ENCODE measurements around the gene ACOT8.
A peak's percentile ranks its signal among the peaks of the same experiment; 100 is the strongest.
"Not testable (repeated sequence)": the region's sequence is repeated elsewhere in the genome, so short reads cannot be mapped to it uniquely, and the experiment has no call there.

ACOT8 gene

DNA sequence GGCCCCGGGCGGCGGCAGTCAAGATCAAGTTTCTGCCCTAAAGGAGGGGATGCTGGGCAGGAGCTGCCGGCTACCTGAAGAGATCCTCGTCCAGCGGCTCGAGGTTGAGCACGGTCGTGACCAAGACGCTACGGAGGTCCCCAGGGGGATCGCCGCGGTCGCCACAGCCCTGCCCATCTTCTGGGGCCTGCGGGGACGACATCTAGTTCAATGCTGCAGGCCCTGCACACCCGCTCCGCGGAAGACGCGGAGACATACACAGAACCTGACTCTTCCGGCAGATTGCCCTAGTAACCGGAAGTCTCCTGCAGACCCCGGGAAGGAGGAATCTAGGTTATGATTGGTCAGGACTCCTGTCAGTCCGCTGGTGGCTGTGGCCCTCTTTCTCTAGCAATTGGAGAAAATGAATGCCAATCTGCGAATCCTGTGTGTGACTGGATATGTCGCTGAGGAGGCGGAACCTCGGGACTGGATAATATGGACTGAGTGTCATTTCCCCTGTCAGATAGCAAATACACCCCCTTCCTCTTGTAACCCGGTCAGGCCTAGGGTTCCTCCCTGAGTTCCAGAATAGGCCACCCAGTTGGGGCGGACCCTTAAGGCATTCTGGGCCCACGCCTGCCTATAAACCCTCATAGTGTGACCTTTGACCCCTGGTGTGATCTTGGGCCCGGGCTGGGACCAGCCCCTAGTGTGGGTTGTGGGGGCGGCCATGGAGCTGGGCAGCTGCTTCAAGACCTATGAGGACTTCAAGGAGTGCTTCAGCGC, at the start of gene ACOT8, which contains the start of gene ZSWIM3:
TSS of gene ACOT8 (minus strand) at position 279 of the 768 bp plus-strand sequence. CDS start at position 202, 77 bp downstream.
TSS of gene ZSWIM3 (plus strand) at position 501 of the 768 bp plus-strand sequence. CDS start at position 713, 212 bp downstream.
- DNase-seq (ENCODE audit: low spot score): peak; percentile 100

GRCh38 chr20:45905505-45906079, 48.4 kb upstream of the ACOT8 start:
- no peak for DNase-seq (ENCODE audit: low spot score)

GRCh38 chr20:45904583-45905504, 47.7 kb upstream of the ACOT8 start:
- no peak for DNase-seq (ENCODE audit: low spot score)

DNA sequence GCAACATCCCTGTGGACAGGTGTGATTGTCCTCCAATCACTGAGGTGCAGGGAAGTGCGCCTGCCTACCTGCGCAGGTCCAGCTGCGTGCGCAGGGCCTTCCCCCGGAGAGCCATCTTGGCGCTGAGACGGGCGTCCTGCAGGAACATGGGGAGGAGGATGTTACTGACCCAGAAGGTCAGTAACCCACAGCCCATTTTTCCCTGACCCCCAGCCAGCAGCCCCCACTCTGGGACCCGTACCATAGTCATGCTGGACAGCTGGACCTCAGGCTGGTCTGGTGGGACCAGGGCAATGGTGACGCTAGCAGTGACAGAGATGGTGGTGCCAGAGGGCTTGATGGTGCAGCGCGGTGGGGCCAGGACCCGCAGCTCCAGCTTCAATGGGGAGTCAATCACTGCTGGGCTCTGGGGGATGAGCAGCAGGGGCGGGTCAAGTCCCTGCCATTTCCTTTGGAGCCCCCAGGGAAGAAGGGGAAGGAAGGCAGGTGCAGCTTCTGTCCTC, 45.1 kb upstream of the ACOT8 start:
- DNase-seq (ENCODE audit: low spot score): no peak

DNA sequence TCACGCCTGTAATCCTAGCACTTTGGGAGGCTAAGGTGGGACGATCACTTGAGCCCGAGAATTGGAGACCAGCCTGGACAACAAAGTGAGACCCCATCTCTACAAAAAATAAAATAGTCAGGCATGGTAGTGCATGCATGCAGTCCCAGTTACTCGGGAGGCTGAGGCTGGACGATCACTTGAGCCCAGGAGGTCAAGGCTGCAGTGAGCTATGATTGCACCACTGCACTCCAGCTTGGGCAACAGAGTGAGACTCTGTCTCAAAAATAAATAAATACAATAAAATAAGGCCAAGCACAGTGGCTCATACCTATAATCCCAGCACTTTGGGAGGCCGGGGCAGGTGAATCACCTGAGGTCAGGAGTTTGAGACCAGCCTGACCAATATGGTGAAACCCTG, 44.1 kb upstream of the ACOT8 start:
- DNase-seq (ENCODE audit: low spot score): not testable (repeated sequence)

GRCh38 chr20:45899046-45899835, 42.0 kb upstream of the ACOT8 start:
- DNase-seq (ENCODE audit: low spot score): no peak

- no peak for DNase-seq (ENCODE audit: low spot score)
Observed at GRCh38 chr20:45898285-45898684, 41.1 kb upstream of the ACOT8 start.

DNA sequence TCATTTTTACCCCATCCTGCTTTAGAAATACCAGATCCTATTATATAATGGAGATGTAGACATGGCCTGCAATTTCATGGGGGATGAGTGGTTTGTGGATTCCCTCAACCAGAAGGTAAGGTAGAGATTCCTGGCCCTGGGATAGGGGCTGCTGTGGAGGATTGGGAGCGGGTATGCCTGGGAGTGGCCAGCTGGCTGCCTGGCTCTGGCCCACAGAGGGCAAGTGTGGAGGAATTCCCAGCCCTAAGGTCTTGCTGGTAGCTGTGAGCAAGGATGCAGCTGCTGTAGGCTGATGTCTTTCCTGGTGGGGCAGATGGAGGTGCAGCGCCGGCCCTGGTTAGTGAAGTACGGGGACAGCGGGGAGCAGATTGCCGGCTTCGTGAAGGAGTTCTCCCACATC, 40.5 kb upstream of the ACOT8 start:
- DNase-seq (ENCODE audit: low spot score): no peak

- no peak for DNase-seq (ENCODE audit: low spot score)
Observed at GRCh38 chr20:45897289-45897688, 40.1 kb upstream of the ACOT8 start.

DNA sequence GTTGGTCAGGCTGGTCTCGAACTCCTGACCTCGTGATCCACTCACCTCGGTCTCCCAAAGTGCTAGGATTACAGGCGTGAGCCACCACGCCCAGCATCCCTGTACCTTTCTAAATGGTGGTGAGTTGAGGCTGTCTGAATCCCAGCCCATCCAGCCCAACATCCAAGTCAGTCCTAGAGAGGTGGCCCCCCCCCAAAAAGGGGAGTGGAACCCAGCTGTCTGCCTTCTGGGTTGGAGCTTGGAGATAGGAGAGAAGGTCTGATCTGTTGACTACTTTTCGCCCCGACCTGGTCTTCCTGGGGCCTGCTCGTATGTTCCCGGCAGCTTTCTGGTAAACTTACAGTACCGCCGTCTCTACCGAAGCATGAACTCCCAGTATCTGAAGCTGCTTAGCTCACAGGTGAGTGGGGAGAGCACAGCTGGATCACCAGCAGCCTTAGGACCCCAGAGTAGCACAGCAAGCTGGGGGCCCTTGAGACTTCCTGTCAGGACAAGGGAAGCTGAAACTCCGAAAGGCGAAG, 39.5 kb upstream of the ACOT8 start:
- no peak for DNase-seq (ENCODE audit: low spot score)

DNA sequence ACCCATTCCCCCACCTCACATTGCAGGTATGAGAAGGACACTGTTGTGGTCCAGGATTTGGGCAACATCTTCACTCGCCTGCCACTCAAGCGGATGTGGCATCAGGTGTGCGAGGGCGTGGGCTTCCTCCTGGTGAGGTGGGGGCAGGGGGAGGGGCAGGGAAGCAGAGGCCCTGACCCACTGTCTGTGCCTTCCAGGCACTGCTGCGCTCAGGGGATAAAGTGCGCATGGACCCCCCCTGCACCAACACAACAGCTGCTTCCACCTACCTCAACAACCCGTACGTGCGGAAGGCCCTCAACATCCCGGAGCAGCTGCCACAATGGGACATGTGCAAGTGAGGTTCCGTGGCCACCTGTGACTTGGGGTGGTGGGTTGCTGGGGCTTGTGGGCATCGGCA, 37.6 kb upstream of the ACOT8 start:
- DNase-seq (ENCODE audit: low spot score): no peak

DNA sequence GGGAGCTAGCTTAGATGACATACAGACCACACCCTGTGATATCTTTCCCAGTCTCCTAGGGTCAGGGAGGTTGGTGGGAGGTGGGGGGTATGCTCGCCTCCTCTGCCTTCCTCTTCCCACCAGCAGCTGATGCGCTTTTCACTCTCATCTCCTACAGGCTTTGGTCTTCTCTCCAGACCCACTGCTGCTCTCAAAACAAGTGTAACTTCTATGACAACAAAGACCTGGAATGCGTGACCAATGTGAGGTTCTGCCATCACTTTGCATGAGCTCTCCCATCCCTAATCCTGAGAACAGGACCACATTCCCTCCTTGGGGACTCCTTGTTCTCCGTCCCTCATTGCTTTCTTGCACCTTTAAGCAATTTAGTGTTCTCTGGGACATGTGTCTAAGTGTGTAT, 36.6 kb upstream of the ACOT8 start:
- no peak for DNase-seq (ENCODE audit: low spot score)

DNA sequence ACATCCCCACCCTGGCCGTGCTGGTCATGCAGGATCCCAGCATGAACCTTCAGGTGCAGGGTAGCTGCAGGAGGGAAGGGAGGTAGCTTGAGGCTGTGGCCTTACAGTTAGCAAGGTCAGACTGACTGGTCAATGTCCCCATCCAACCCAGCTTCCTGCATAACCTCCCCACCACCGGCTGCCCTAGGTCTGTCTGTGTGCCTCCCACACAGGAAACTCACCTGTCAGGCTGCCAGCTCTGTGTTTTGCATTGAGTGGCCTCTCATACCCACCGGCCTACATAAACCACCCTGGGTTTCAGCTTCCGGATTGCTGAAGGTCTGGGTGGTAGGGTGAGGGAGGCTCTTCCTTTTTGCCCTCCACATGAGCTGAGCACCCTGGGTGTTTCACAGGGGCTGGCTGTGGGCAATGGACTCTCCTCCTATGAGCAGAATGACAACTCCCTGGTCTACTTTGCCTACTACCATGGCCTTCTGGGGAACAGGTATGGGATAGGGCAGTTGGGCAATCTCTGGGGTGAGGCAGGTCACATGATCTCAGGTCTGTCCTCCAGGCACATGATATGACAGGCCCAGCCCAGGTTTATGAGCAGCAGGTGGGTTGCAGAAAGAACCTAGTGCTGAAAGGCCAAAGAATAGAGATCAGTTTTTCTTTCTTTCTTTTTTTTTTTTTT, 35.8 kb upstream of the ACOT8 start:
- no peak for DNase-seq (ENCODE audit: low spot score)

DNA sequence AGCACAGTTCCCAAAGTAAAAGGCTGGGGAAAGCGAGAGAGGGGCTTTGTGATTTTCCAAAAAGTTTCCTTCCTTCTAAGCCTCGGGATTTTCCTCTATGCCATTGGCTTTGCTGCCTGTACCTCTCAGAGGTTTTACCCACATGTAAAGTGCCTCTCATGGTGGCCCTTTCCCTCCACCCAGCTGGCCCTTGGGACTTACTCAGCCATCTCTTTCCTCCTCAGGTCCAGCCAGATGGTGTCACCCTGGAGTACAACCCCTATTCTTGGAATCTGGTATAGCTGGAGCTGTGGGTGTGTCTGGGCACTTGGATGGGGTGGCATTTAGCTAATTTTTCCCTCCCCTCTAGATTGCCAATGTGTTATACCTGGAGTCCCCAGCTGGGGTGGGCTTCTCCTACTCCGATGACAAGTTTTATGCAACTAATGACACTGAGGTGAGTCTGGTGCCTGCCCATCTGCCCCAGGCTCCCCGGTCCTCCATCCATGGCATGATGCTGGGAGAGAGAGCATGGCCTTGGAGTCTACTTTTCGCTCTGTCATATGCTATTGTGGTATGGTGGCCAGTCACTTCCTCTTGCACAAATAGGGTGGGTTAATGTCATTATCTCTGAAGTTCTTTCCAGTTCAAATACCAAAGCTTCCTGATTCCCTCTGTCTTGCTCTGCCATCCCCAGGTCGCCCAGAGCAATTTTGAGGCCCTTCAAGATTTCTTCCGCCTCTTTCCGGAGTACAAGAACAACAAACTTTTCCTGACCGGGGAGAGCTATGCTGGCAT, 35.0 kb upstream of the ACOT8 start:
- peak; percentile 38 for DNase-seq (ENCODE audit: low spot score)

DNA sequence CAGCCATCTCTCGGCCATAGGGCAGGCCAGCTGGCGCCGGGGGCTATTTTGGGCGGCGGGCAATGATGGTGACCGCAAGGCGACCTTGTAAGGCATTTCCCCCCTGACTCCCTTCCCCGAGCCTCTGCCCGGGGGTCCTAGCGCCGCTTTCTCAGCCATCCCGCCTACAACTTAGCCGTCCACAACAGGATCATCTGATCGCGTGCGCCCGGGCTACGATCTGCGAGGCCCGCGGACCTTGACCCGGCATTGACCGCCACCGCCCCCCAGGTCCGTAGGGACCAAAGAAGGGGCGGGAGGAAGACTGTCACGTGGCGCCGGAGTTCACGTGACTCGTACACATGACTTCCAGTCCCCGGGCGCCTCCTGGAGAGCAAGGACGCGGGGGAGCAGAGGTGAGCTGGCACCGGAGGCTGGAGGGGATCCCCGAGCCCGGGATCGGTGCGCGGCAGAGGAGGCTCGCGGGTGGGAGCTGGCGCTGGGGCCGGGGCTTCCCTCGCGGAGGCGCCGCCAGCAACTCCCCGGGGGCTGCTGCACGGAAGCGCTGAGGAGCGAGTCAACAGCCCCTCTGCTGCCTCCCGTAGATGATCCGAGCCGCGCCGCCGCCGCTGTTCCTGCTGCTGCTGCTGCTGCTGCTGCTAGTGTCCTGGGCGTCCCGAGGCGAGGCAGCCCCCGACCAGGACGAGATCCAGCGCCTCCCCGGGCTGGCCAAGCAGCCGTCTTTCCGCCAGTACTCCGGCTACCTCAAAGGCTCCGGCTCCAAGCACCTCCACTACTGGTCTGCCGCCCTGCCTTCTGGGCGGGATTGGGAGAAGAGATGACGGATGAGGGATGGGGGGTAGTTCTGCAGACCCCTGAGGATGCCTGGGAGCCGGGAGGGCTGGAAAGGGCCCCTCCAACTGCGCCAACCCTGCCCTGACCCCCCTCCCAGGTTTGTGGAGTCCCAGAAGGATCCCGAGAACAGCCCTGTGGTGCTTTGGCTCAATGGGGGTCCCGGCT, 34.1 kb upstream of the ACOT8 start, which contains the start of the genes CTSA and NEURL2:
TSS of gene CTSA (plus strand) at position 351 of the 999 bp plus-strand sequence. CDS start at position 585, 234 bp downstream.
TSS of gene NEURL2 (minus strand) at position 224 of the 999 bp plus-strand sequence. CDS start at position 7, 217 bp downstream.
- DNase-seq (ENCODE audit: low spot score): peak; percentile 95

DNA sequence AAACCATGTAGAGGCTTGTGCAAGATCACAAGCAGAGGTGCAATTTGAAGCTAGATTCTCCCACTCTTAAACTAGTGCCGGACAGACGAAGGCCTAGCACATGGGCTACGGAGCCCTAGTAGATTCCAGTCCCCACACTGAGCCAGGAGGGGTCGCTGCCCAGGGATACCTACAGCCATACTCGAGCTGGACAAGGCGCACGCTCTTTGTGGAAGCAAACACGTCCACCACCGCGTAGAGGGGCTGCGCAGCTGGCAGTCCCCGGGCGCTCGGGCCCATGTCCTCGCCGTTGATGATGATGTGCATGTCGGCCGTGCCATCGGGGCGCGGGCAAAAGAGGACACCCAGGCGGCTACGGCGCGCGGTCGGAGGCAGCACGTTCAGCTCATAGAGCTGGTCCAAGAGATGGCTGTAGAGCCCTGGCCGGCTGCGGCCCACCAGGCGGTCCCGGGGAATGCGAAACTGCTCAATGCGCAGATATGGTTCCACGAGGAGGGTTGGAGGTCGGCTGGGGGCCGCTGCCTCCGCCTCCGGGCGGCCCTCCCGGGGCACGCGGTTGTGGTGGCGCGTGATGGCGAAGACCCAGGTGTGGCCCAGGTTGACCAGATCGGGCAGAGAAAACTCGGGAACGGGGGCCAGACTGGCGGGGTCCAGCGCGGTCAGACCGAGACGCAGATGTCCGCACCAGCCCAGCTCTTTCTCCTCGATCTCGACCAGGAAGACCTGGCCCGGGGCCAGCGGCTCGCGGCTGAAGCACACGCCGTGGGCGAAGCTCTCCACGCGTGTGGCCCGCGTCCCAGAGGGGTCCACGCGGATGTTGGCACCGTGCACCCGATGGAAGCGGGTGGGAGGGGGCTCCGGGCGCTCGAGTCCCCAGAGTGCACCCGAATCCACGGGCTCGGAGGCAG, 33.1 kb upstream of the ACOT8 start:
- peak; percentile 68 for DNase-seq (ENCODE audit: low spot score)

DNA sequence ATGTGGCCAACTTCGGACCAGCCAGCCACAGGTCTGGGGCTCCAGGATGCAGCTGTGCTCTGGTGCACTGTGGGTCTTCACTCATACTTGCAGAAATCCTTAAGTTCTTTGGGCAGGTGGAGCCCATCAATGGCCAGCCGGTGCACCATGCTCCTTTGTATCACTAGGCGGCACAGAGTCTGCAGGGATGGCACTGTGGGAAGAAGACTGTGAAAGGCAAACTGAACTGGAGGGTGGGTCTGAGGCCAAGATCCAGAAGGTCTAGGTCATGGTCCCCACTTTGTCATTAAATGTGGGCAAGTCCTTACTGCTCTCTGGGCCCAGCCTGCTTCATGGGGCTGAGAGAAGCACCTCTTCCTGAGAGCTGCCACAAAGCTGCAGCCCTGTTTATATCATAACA, 31.5 kb upstream of the ACOT8 start:
- DNase-seq (ENCODE audit: low spot score): no peak

All from SW480 (cell line).